HAP-1 (cell line): ENCODE data around the gene ABHD18.
A peak's percentile ranks its signal among the peaks of the same experiment; 100 is the strongest.
"Not testable (repeated sequence)": the region's sequence is repeated elsewhere in the genome, so short reads cannot be mapped to it uniquely, and the experiment has no call there.

Experiments used
- DNase-seq, 2 experiments: peaks; one replicate each; pipeline ENCODE4 v3.0.0-alpha.2; 2016 to 2020; ENCODE audit warnings: low spot score in 2 of 2
- H3K27me3 ChIP-seq: fragments of 250-450 bp; sonication (Bioruptor Pico); 2 replicates; pipeline ENCODE4 v1.5.1; 2020; ENCODE audit warnings: low read depth, mild to moderate bottlenecking, moderate library complexity
- H3K36me3 ChIP-seq: fragments of 250-450 bp; sonication (Bioruptor Pico); replicated peaks from 2 replicates; pipeline ENCODE4 v1.5.1; 2020; ENCODE audit warnings: mild to moderate bottlenecking
- H3K4me1 ChIP-seq: fragments of 250-450 bp; sonication (Bioruptor Pico); 2 replicates; pipeline ENCODE4 v1.5.1; 2020; ENCODE audit warnings: mild to moderate bottlenecking
- H3K4me3 ChIP-seq: fragments of 250-450 bp; sonication (Bioruptor Pico); 2 replicates; pipeline ENCODE4 v1.5.1; 2020; ENCODE audit warnings: mild to moderate bottlenecking, moderate library complexity
- H3K9me3 ChIP-seq: fragments of 250-450 bp; sonication (Bioruptor Pico); 2 replicates; pipeline ENCODE4 v1.5.1; 2020; ENCODE audit warnings: mild to moderate bottlenecking, moderate library complexity
- in situ Hi-C: fragments of 300-500 bp; cut with MboI; formaldehyde crosslinking; loops from 3 replicates; pipeline ENCODE4 v1.14.3; 2020; ENCODE audit warnings: low sequenced_read_pairs, inconsistent platforms, mixed read lengths

Gene ABHD18

GRCh38 chr4:127965062-127965802 is at the start of gene ABHD18, which contains the start of gene MFSD8:
Gene ABHD18 (plus strand): TSS chr4:127965406. CDS start chr4:127982956, 17,550 bp downstream.
Gene MFSD8 (minus strand): TSS chr4:127965173. CDS start chr4:127965133, 40 bp downstream.
- in situ Hi-C loops: no loop called here
- Histone ChIP-seq H3K9me3 (no peaks in the 10 kb centered on the region; the same call in 1 of the 2 replicates), H3K27me3 (no peaks in the 10 kb centered on the region), H3K4me3 (peak within 1 kb of the TSS; percentile 95), H3K36me3 (peaks cover 8% of the 10 kb centered on the region), H3K4me1 (peaks cover 7% of the 10 kb centered on the region)
- DNase-seq: peak; percentile 97 to 99

GRCh38 chr4:127916512-127916911 is 48.7 kb upstream of the ABHD18 start:
- 0 out of 2 replicates have a peak, but pooled peaks cover 3% of the 10 kb centered on the region for H3K36me3 ChIP-seq
- no peak overlapping the region for H3K4me3 ChIP-seq
- H3K4me1 ChIP-seq: no peaks in the 10 kb centered on the region
- no peaks in the 10 kb centered on the region for H3K27me3 ChIP-seq
- no peak for DNase-seq
- in situ Hi-C loops: no loop called here
- H3K9me3 ChIP-seq: no peaks in the 10 kb centered on the region

- DNase-seq: no peak
- in situ Hi-C loops: no loop called here
- Histone ChIP-seq H3K4me1 (no peaks in the 10 kb centered on the region), H3K9me3 (no peaks in the 10 kb centered on the region), H3K27me3 (no peaks in the 10 kb centered on the region), H3K4me3 (no peak overlapping the region), H3K36me3 (0 out of 2 replicates have a peak, but pooled peaks cover 3% of the 10 kb centered on the region)
Measured at GRCh38 chr4:127917151-127917550, 48.1 kb upstream of the ABHD18 start.

GRCh38 chr4:127920521-127920920 is 44.7 kb upstream of the ABHD18 start:
- in situ Hi-C loops: no loop called here

GRCh38 chr4:127922226-127922625 is 43.0 kb upstream of the ABHD18 start:
- H3K4me3 ChIP-seq: no peak overlapping the region
- H3K9me3 ChIP-seq: no peaks in the 10 kb centered on the region; the same call in 1 of the 2 replicates
- no peaks in the 10 kb centered on the region for H3K4me1 ChIP-seq
- in situ Hi-C loops: no loop called here
- no peaks in the 10 kb centered on the region; the same call in 1 of the 2 replicates for H3K27me3 ChIP-seq
- no peak for DNase-seq
- peaks cover 7% of the 10 kb centered on the region; the same call in 1 of the 2 replicates for H3K36me3 ChIP-seq

More at GRCh38 chr4:127920521-127920920, 44.7 kb upstream of the ABHD18 start:
- no peaks in the 10 kb centered on the region; the same call in 1 of the 2 replicates for H3K9me3 ChIP-seq
- H3K27me3 ChIP-seq: no peaks in the 10 kb centered on the region
- no peaks in the 10 kb centered on the region for H3K4me1 ChIP-seq
- H3K4me3 ChIP-seq: no peak overlapping the region
- DNase-seq: no peak
- 0 out of 2 replicates have a peak, but pooled peaks cover 3% of the 10 kb centered on the region for H3K36me3 ChIP-seq

- DNase-seq, H3K4me3 ChIP-seq, H3K27me3 ChIP-seq, in situ Hi-C loops, H3K4me1 ChIP-seq, H3K9me3 ChIP-seq: not testable (repeated sequence)
- H3K36me3 ChIP-seq: peaks cover 12% of the 10 kb centered on the region
Measured at GRCh38 chr4:127925720-127926119, 39.5 kb upstream of the ABHD18 start.

GRCh38 chr4:127930175-127930574 is 35.0 kb upstream of the ABHD18 start:
- Histone ChIP-seq H3K9me3 (no peaks in the 10 kb centered on the region; the same call in 1 of the 2 replicates), H3K4me3 (no peak overlapping the region), H3K27me3 (no peaks in the 10 kb centered on the region; the same call in 1 of the 2 replicates), H3K36me3 (peaks cover 9% of the 10 kb centered on the region), H3K4me1 (no peaks in the 10 kb centered on the region)
- DNase-seq: no peak
- in situ Hi-C loops: no loop called here

- in situ Hi-C loops, H3K27me3 ChIP-seq, H3K9me3 ChIP-seq, H3K4me3 ChIP-seq, DNase-seq, H3K36me3 ChIP-seq, H3K4me1 ChIP-seq: not testable (repeated sequence)
Measured at GRCh38 chr4:127931836-127932235, 33.4 kb upstream of the ABHD18 start.

GRCh38 chr4:127936974-127937373 is 28.2 kb upstream of the ABHD18 start:
- Histone ChIP-seq H3K4me1 (no peaks in the 10 kb centered on the region), H3K36me3 (peaks cover 4% of the 10 kb centered on the region; the same call in 1 of the 2 replicates), H3K4me3 (no peak overlapping the region), H3K9me3 (no peaks in the 10 kb centered on the region), H3K27me3 (no peaks in the 10 kb centered on the region)
- in situ Hi-C loops: no loop called here
- DNase-seq: no peak

- no peaks in the 10 kb centered on the region for H3K9me3 ChIP-seq
- no peaks in the 10 kb centered on the region; the same call in 1 of the 2 replicates for H3K36me3 ChIP-seq
- H3K4me3 ChIP-seq: no peak overlapping the region
- no peaks in the 10 kb centered on the region for H3K4me1 ChIP-seq
- no peak for DNase-seq
- in situ Hi-C loops: no loop called here
- no peaks in the 10 kb centered on the region for H3K27me3 ChIP-seq
Measured at GRCh38 chr4:127957105-127957504, 8.1 kb upstream of the ABHD18 start.

- in situ Hi-C loops: no loop called here
- no peaks in the 10 kb centered on the region for H3K4me1 ChIP-seq
- no peaks in the 10 kb centered on the region for H3K27me3 ChIP-seq
- no peaks in the 10 kb centered on the region; the same call in 1 of the 2 replicates for H3K9me3 ChIP-seq
- peaks cover 8% of the 10 kb centered on the region for H3K36me3 ChIP-seq
- H3K4me3 ChIP-seq: no peak overlapping the region
- no peak for DNase-seq
Measured at GRCh38 chr4:127959794-127960193, 5.4 kb upstream of the ABHD18 start.

- DNase-seq: peak in 1 of 2 experiments; percentile 14
- H3K27me3 ChIP-seq, H3K9me3 ChIP-seq, in situ Hi-C loops, H3K36me3 ChIP-seq, H3K4me1 ChIP-seq: not testable (repeated sequence)
- peak overlapping the region; percentile 95 for H3K4me3 ChIP-seq
Measured at GRCh38 chr4:127963633-127964398, 1.4 kb upstream of the ABHD18 start.

GRCh38 chr4:127964426-127965061 is 662 bp upstream of the ABHD18 start:
- H3K27me3 ChIP-seq, H3K4me1 ChIP-seq, in situ Hi-C loops, H3K36me3 ChIP-seq, H3K9me3 ChIP-seq: not testable (repeated sequence)
- H3K4me3 ChIP-seq: peak overlapping the region; percentile 95
- DNase-seq: peak in 1 of 2 experiments; percentile 31
